K562 (cell line): ENCODE measurements around the gene AMER3. TPM values are rescaled to one million over a fixed set of nuclear protein-coding genes. Genes with fewer than 3 reads are reported as not detected.

Source experiments
- ATAC-seq: fragments of 200-7000 bp; cut with Tn5 transposase; 3 replicates; pipeline ENCODE4 v1.9.1; 2020; ENCODE audit warnings: moderate library complexity
- BruUV-seq: library from RNA; stranded (reverse); fragments of 400-500 nt; replicated peaks from 2 replicates; lab custom pipeline; 2021; lab: Mats Ljungman, UMichigan
- CTCF ChIA-PET: fragments of 300-600 bp; formaldehyde crosslinking; extraction: SDS; loops from one replicate; lab custom pipeline; 2021; ENCODE audit warnings: low intra/inter-chr PET ratio; lab: Yijun Ruan, JAX
- POLR2A ChIA-PET: fragments of 300-600, 350-650 bp; sonication (Branson Sonifier 250); formaldehyde crosslinking; extraction: SDS; loops from one replicate; lab custom pipeline; 2021; ENCODE audit warnings: antibody characterized with exemption, inconsistent platforms; lab: Yijun Ruan, JAX
- DNase-seq, 4 experiments: peaks; one replicate each; pipeline versions ENCODE4 v3.0.0 to v3.0.0-alpha.2; 2011 to 2018; ENCODE audit warnings: low spot score in 3 of 4, mixed read lengths in 3 of 4; ENCODE audit errors: extremely low read depth in 1 of 4
- FAIRE-seq: peaks from 2 replicates; lab custom pipeline; 2011; peaks lifted over from hg19 to GRCh38; lab: Jason Lieb, UNC
- H2AFZ ChIP-seq: 2 replicates; pipeline ENCODE4 v1.6.0; 2011; ENCODE audit warnings: low read depth, low read length, control low read depth, inconsistent platforms
- H3K27ac ChIP-seq: fragments of 200-600 bp; 3 replicates; pipeline ENCODE4 v1.8.0; 2011; ENCODE audit warnings: low read depth, mild to moderate bottlenecking, control low read depth, inconsistent platforms, low read length, moderate library complexity, mixed read lengths; ENCODE audit errors: extremely low read depth
- H3K27me3 ChIP-seq, 2 experiments: fragments of 300-600 bp in 1 of 2; 2 replicates in 1 of 2; 3 replicates in 1 of 2; pipeline versions ENCODE4 v1.6.0 to v1.8.0; 2011; ENCODE audit warnings: inconsistent platforms in 2 of 2, low read length in 2 of 2, mild to moderate bottlenecking in 1 of 2, mixed read lengths in 1 of 2, moderate library complexity in 1 of 2; ENCODE audit not compliant: control insufficient read depth in 2 of 2, insufficient read depth in 2 of 2
- H3K36me3 ChIP-seq: fragments of 300-600 bp; 3 replicates; pipeline ENCODE4 v1.8.0; 2011; ENCODE audit warnings: mild to moderate bottlenecking, low read length, inconsistent platforms; ENCODE audit not compliant: control insufficient read depth, insufficient read depth
- H3K4me1 ChIP-seq, 2 experiments: fragments of 200-600 bp in 1 of 2; replicated peaks in 1 of 2; 2 replicates in 1 of 2; 3 replicates in 1 of 2; pipeline versions ENCODE4 v1.5.1 to v1.8.0; 2011; ENCODE audit warnings: inconsistent platforms in 2 of 2, low read length in 2 of 2, mild to moderate bottlenecking in 1 of 2, mixed read lengths in 1 of 2, moderate library complexity in 1 of 2; ENCODE audit not compliant: control insufficient read depth in 2 of 2, insufficient read depth in 2 of 2
- H3K4me2 ChIP-seq: 2 replicates; pipeline ENCODE4 v1.6.1; 2011; ENCODE audit warnings: low read length, control low read depth, inconsistent platforms, mixed read lengths; ENCODE audit not compliant: insufficient read depth
- H3K4me3 ChIP-seq: fragments of 200-600 bp; sonication (generic), shearing (Covaris generic); 2 replicates; pipeline ENCODE4 v1.5.1; 2016; ENCODE audit warnings: control low read depth, inconsistent platforms
- H3K79me2 ChIP-seq: fragments of 200-600 bp; 3 replicates; pipeline ENCODE4 v1.8.0; 2011; ENCODE audit warnings: low read length, inconsistent platforms; ENCODE audit not compliant: control insufficient read depth, insufficient read depth
- H3K9ac ChIP-seq, 2 experiments: 2 replicates each; pipeline versions ENCODE4 v1.6.0 to v1.6.1; 2011; ENCODE audit warnings: low read depth in 2 of 2, low read length in 2 of 2, control low read depth in 1 of 2, inconsistent platforms in 1 of 2, mild to moderate bottlenecking in 1 of 2, mixed read lengths in 1 of 2; ENCODE audit not compliant: insufficient read depth in 1 of 2
- H3K9me1 ChIP-seq: one replicate; pipeline ENCODE4 v1.6.0; 2011; ENCODE audit warnings: inconsistent platforms, mild to moderate bottlenecking, low read length, moderate library complexity; ENCODE audit not compliant: control insufficient read depth, insufficient read depth
- H3K9me3 ChIP-seq: replicated peaks from 2 replicates; pipeline ENCODE4 v1.5.1; 2011; ENCODE audit warnings: low read depth, low read length, inconsistent platforms; ENCODE audit not compliant: control insufficient read depth, insufficient read depth
- H4K20me1 ChIP-seq: replicated peaks from 2 replicates; pipeline ENCODE4 v1.6.1; 2011; ENCODE audit warnings: low read length, inconsistent platforms, mixed read lengths; ENCODE audit not compliant: control insufficient read depth, insufficient read depth
- ATF3 ChIP-seq, 2 experiments: fragments of 450-650 bp in 1 of 2; sonication (generic) in 1 of 2; formaldehyde crosslinking in 1 of 2; IDR thresholded peaks in 1 of 2; conservative IDR thresholded peaks in 1 of 2; 2 replicates each; pipeline versions ENCODE4 v1.6.1 to v1.8.1; 2016 to 2023; ENCODE audit warnings: mild to moderate bottlenecking in 2 of 2, moderate library complexity in 2 of 2, inconsistent platforms in 1 of 2, missing genetic modification reagents in 1 of 2
- HDAC1 ChIP-seq, 2 experiments: fragments of 450-650 bp; IDR thresholded peaks; 2 replicates each; pipeline ENCODE4 v1.6.1; 2016 to 2017; ENCODE audit warnings: inconsistent platforms in 1 of 2, mild to moderate bottlenecking in 1 of 2, moderate library complexity in 1 of 2
- ID3 ChIP-seq, 2 experiments: fragments of 250-450 bp in 1 of 2; fragments of 450-650 bp in 1 of 2; sonication (Bioruptor Pico) in 1 of 2; IDR thresholded peaks; 2 replicates each; pipeline versions ENCODE4 v1.6.1 to v1.8.0; 2016 to 2021; ENCODE audit warnings: mild to moderate bottlenecking in 2 of 2, moderate library complexity in 2 of 2, missing compliant biosample characterization in 1 of 2, missing genetic modification characterization in 1 of 2
- L3MBTL2 ChIP-seq: fragments of 450-650 bp; IDR thresholded peaks from 2 replicates; pipeline ENCODE4 v1.6.1; 2016; ENCODE audit warnings: mild to moderate bottlenecking, moderate library complexity
- MBD2 ChIP-seq: sonication (generic); IDR thresholded peaks from 2 replicates; pipeline ENCODE4 v1.6.1; 2016; ENCODE audit warnings: low read depth, borderline replicate concordance
- NFE2L1 ChIP-seq: fragments of 450-650 bp; IDR thresholded peaks from 2 replicates; pipeline ENCODE4 v1.6.1; 2016; ENCODE audit warnings: missing genetic modification characterization, low read depth, mild to moderate bottlenecking, missing compliant biosample characterization, moderate library complexity, borderline replicate concordance
- PHF21A ChIP-seq: fragments of 450-650 bp; IDR thresholded peaks from 2 replicates; pipeline ENCODE4 v1.6.1; 2017; ENCODE audit warnings: low read depth, borderline replicate concordance
- RBM17 ChIP-seq: fragments of 200-400 bp; formaldehyde crosslinking; IDR thresholded peaks from 2 replicates; pipeline ENCODE4 v1.6.1; 2017; ENCODE audit warnings: low read depth, mild to moderate bottlenecking, low read length, borderline replicate concordance
- YBX1 ChIP-seq: fragments of 450-650 bp; IDR thresholded peaks from 2 replicates; pipeline ENCODE4 v1.7.1; 2016; ENCODE audit warnings: mild to moderate bottlenecking
- ZNF449 ChIP-seq: fragments of 250-450 bp; sonication (Bioruptor Pico); IDR thresholded peaks from 2 replicates; pipeline ENCODE4 v1.8.0; 2022; ENCODE audit warnings: moderate library complexity, mild to moderate bottlenecking, inconsistent platforms
- ZNF655 ChIP-seq: fragments of 250-450 bp; sonication (Bioruptor Pico); IDR thresholded peaks from 2 replicates; pipeline ENCODE4 v1.5.0; 2021
- WGBS: fragments of 100-300 bp; shearing (Covaris generic); methylation state at CpG from one replicate; pipeline ENCODE4 v1.1.6; 2016; ENCODE audit warnings: low coverage, mixed read lengths; ENCODE audit not compliant: insufficient coverage; ENCODE audit errors: missing lambda C conversion rate; 5-methylcytosine and 5-hydroxymethylcytosine counted together
- in situ Hi-C: fragments of 300-500 bp; cut with MboI; formaldehyde crosslinking; loops from 4 replicates; pipeline ENCODE4 v1.15.0; 2018; ENCODE audit warnings: inconsistent platforms, mixed read lengths
- intact Hi-C: fragments of 100-400 bp; cut with micrococcal nuclease; formaldehyde crosslinking; loops from 2 replicates; pipeline ENCODE4 v1.14.2; 2022
- polyA plus RNA-seq, 8 experiments: library from polyadenylated mRNA; depleted of rRNA in 4 of 8; stranded (reverse) in 5 of 8; unstranded in 3 of 8; fragments of >200 nt; fragmentation: Nextera tagmentation in 2 of 8; fragmentation: Illumina TruSeq in 1 of 8; extraction: Ambion mirVana in 2 of 8; extraction: Trizol in 1 of 8; gene quantifications; 2 replicates each; pipeline versions ENCODE4 v1.2.1 to v1.2.3, GENCODE V29; 2011 to 2014; ENCODE audit warnings: inconsistent platforms in 1 of 8, missing spikeins in 1 of 8
- total RNA-seq, 7 experiments: library from RNA; depleted of rRNA in 6 of 7; stranded (reverse); fragments of >200 nt in 6 of 7; fragmentation: Illumina TruSeq in 2 of 7; extraction: Trizol in 2 of 7; gene quantifications; 2 replicates each; pipeline versions ENCODE4 v1.2.1 to v1.2.3, GENCODE V29; 2011 to 2021; ENCODE audit warnings: low replicate concordance in 1 of 7

The AMER3 gene
- total and polyA plus RNA-seq, 9 of the 15 experiments (the other 6 are each of a cell fraction or from before 2014, with no cell fraction given), result not detected

DNA sequence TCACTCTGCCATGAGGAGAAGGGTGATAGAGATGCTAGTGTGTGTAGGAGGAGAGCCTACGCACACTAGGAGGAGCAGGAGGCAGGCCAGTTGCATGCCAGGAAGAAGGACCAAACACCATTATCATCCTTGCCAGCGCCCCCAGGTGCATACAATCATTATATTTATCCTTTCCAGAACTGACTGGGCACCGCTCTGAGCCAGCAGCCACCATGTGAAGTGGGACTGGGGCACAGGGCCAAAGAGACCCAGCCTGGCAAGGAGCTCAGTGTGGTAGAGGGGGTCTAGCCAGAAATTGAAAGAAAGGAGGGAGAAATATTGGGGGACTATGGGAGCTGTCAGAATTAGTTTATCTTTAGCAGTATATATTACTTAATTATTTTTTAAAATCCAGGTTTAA lies 34.8 kb upstream of the AMER3 start (continued):
- TF ChIP-seq ZNF449, result no peak
- TF ChIP-seq ID3 (CRISPR knock-in tag; IDR thresholded peaks at IDR 0.05), result no peak
- no peak for TF ChIP-seq ID3 (tag; IDR thresholded peaks at IDR 0.05)
- TF ChIP-seq RBM17, result no peak
- no peak for TF ChIP-seq PHF21A

DNA sequence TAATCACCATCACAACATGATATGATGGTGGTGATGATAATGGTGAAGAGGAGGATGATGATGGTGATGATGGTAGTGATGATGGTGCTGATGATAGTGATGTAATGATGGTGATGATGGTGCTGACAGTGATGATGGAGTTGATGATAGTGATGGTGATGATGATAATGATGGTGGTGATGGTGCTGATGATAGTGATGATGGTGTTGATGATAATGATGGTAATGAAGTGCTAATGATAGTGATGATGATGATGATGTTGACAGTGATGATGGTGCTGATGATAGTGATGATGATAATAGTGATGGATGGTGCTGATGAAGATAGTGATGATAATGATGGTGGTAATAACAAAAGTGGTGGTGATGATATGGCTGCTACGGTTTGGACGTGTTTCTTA lies 30.9 kb upstream of the AMER3 start:
- ChIA-PET POLR2A (no interaction called here), CTCF (no interaction called here)
- no peaks in the 10 kb centered on the region for H4K20me1 ChIP-seq
- no peaks in the 10 kb centered on the region; the same call in 1 of the 2 replicates for H3K9me3 ChIP-seq
- peaks cover 2 to 15% of the 10 kb centered on the region in 2 experiments; a peak in 3 of 5 replicates for H3K27me3 ChIP-seq
- 0% methylated on average over 2 of the region's 2 CpGs for WGBS
- H3K27ac ChIP-seq, result no peak overlapping the region
- H3K9me1 ChIP-seq, result peaks cover 7% of the 10 kb centered on the region
- no peak overlapping the region for H3K4me2 ChIP-seq
- in situ Hi-C loops (no loop called here), intact Hi-C loops (no loop called here)
- peaks cover 7 to 23% of the 10 kb centered on the region in 2 experiments for H3K4me1 ChIP-seq
- H3K36me3 ChIP-seq, result no peaks in the 10 kb centered on the region
- H3K79me2 ChIP-seq, result no peaks in the 10 kb centered on the region
- no peak overlapping the region for H3K9ac ChIP-seq
- FAIRE-seq, result no peak
- no peak for ATAC-seq
- H3K4me3 ChIP-seq, result no peak overlapping the region
- no TSS peak for BruUV-seq
- DNase-seq, result no peak
- TF ChIP-seq HDAC1 (IDR thresholded peaks at IDR 0.05), result peak in 1 of 2 experiments; percentile 43; a peak in 1 of 4 replicates
- 0 out of 2 replicates have a peak, but pooled peaks have one; percentile 44 for TF ChIP-seq YBX1
- no peak for TF ChIP-seq L3MBTL2
- TF ChIP-seq ZNF655 (CRISPR knock-in tag), result no peak
- TF ChIP-seq ATF3 (IDR thresholded peaks at IDR 0.05), result peak; percentile 17; the same call in 1 of the 2 replicates
- no peak for TF ChIP-seq ATF3 (CRISPR knock-in tag; conservative IDR thresholded peaks at IDR 0.05)
- no peak for TF ChIP-seq MBD2
- no peak for TF ChIP-seq NFE2L1 (tag)
- H2AFZ ChIP-seq, result no peak overlapping the region
